Transverse colon (tissue), 4 donors: ENCODE data around the gene CHRDL1.

ENCODE experiments used
- POLR2A ChIP-seq: fragments of 450-650 bp; IDR thresholded peaks from one replicate; pipeline ENCODE4 v1.6.1; 2016; ENCODE audit warnings: antibody characterized with exemption, mild to moderate bottlenecking, moderate library complexity
- POLR2AphosphoS5 ChIP-seq, 3 donors: sonication (generic); formaldehyde crosslinking; IDR thresholded peaks; one replicate each; pipeline ENCODE4 v1.6.1; 2016; ENCODE audit warnings: antibody characterized with exemption in 3 of 3
- TF ChIP-seq, protein P1 (sequence below), 5 experiments: fragments of 200-600 bp in 3 of 5; fragments of 450-650 bp in 2 of 5; sonication (generic) in 3 of 5; IDR thresholded peaks; 1 replicate in 2 of 5; 2 replicates in 3 of 5; pipeline ENCODE4 v1.5.1; 2016 to 2017; ENCODE audit warnings: antibody characterized with exemption in 5 of 5, inconsistent platforms in 3 of 5, mild to moderate bottlenecking in 2 of 5, moderate library complexity in 1 of 5

DNA sequence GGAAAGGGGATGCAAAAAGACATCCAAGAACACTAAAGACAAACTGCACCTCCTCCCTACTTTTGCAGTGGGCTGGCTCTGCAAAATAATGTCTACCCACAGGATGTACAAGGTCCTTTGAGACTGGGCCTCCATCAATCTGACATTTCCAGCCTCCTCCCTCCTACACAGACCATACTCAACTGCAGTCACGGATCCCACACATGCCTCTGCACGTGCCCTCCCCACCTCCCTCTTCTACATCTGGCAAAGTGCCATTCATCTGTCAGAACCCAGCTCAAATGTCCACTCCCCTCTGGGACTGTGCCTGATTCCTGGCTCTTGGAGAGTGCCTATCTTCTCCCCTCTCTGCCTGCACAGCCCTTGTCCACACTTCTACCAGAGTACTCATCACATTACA is 50.3 kb downstream of the CHRDL1 start:
- TF ChIP-seq POLR2AphosphoS5 (IDR thresholded peaks at IDR 0.05), result no peak
- TF ChIP-seq POLR2A, result no peak
- TF ChIP-seq, protein P1, sequence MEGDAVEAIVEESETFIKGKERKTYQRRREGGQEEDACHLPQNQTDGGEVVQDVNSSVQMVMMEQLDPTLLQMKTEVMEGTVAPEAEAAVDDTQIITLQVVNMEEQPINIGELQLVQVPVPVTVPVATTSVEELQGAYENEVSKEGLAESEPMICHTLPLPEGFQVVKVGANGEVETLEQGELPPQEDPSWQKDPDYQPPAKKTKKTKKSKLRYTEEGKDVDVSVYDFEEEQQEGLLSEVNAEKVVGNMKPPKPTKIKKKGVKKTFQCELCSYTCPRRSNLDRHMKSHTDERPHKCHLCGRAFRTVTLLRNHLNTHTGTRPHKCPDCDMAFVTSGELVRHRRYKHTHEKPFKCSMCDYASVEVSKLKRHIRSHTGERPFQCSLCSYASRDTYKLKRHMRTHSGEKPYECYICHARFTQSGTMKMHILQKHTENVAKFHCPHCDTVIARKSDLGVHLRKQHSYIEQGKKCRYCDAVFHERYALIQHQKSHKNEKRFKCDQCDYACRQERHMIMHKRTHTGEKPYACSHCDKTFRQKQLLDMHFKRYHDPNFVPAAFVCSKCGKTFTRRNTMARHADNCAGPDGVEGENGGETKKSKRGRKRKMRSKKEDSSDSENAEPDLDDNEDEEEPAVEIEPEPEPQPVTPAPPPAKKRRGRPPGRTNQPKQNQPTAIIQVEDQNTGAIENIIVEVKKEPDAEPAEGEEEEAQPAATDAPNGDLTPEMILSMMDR (IDR thresholded peaks at IDR 0.05), result no peak
